ENCODE results near the gene TRAF7. TPM values are rescaled to one million over a fixed set of nuclear protein-coding genes. Genes with fewer than 3 reads are reported as not detected.

Gene TRAF7
- total and polyA plus RNA-seq, 2 of the 8 experiments (the other 6 are each of a cell fraction or from before 2014, with no cell fraction given) = 96.8 to 148 TPM

- no peak overlapping the region for H2BK12ac ChIP-seq (ENCODE audit: low read depth, low read length)
- no peak for FAIRE-seq
- peak in 1 of 2 experiments; percentile 70 for DNase-seq (ENCODE audit: low read depth in 1 of 2, low spot score in 2 of 2)
- H3K23ac ChIP-seq (ENCODE audit: insufficient read length) = no peak overlapping the region
- no peak overlapping the region for H4K91ac ChIP-seq (replicated peaks; ENCODE audit: insufficient read length, low read length)
- 9% methylated on average over 9 of the region's 62 CpGs; no CpG with 5 or more reads in 1 of the 2 experiments for WGBS, 2 experiments (ENCODE audit: extremely low coverage in 1 of 2, insufficient coverage in 1 of 2, insufficient read length in 1 of 2, insufficient replicate concordance in 2 of 2, low coverage in 1 of 2, low lambda C conversion rate in 2 of 2, missing lambda C conversion rate in 1 of 2)
- peak overlapping the region in 1 of 4 experiments; percentile 31; a peak in 3 of 7 replicates for H3K9ac ChIP-seq (replicated peaks in 1 of 4; ENCODE audit: extremely low read depth in 1 of 4, low read depth in 3 of 4, low read length in 3 of 4)
- H2BK120ac ChIP-seq (replicated peaks; ENCODE audit: low read depth, low read length) = no peak overlapping the region
- ChIA-PET CTCF (ENCODE audit: partially characterized antibody) (interaction anchor here (0.5 to 3.6 kb wide), 2 partner anchors 127 to 204 kb away, joined by 3 to 15 read pairs; no protein-coding TSS in a partner anchor), POLR2A (ENCODE audit: partially characterized antibody) (interaction anchor here (0.9 to 15.0 kb wide), 13 partner anchors 7 to 168 kb away, joined by 3 to 312 read pairs (median 4); partner anchors contain the start of genes BRICD5, MLST8, PGP and PKD1)
- H3K4ac ChIP-seq (replicated peaks; ENCODE audit: insufficient read length, low read depth, low read length) = no peak overlapping the region
- peak overlapping the region; percentile 28 for H4K8ac ChIP-seq (ENCODE audit: extremely low read depth, insufficient read depth, low read length)
- TF ChIP-seq KDM4A (IDR thresholded peaks at IDR 0.05; ENCODE audit: low read depth, low read length, severe bottlenecking) (peak; percentile 61), CTBP2 (IDR thresholded peaks at IDR 0.05; ENCODE audit: borderline replicate concordance, insufficient read depth, insufficient read length, low read length) (no peak), POLR2AphosphoS5 (IDR thresholded peaks at IDR 0.05; ENCODE audit: low read depth, low read length) (0 out of 2 replicates have a peak, but pooled peaks have one; percentile 76), PHF8 (conservative IDR thresholded peaks at IDR 0.05; ENCODE audit: low read depth, low read length) (peak; percentile 38; the same call in 1 of the 2 replicates)
- no peak overlapping the region for H3K14ac ChIP-seq (ENCODE audit: insufficient read length)
- peaks cover 30% of the 10 kb centered on the region; the same call in 1 of the 2 replicates for H3K23me2 ChIP-seq (ENCODE audit: low read depth, low read length)
- peaks cover 0 to 6% (median 2%) of the 10 kb centered on the region in 4 experiments; a peak in 3 of 7 replicates for H3K27me3 ChIP-seq (replicated peaks in 1 of 4; ENCODE audit: control insufficient read depth in 3 of 4, extremely low read depth in 1 of 4, insufficient read depth in 3 of 4, low read length in 3 of 4)
- peaks cover 3 to 36% (median 27%) of the 10 kb centered on the region in 4 experiments for H3K4me1 ChIP-seq (replicated peaks in 1 of 4; ENCODE audit: control insufficient read depth in 3 of 4, insufficient read depth in 4 of 4, low read length in 3 of 4)
- peak overlapping the region; percentile 48 for H3K18ac ChIP-seq (ENCODE audit: extremely low read depth, low read length)
- H4K5ac ChIP-seq (ENCODE audit: insufficient read length, low read depth, low read length) = peak overlapping the region; percentile 25
- peak overlapping the region; percentile 41; the same call in 1 of the 2 replicates for H2AK5ac ChIP-seq (ENCODE audit: low read depth, low read length)
- no peaks in the 10 kb centered on the region for H3K79me1 ChIP-seq (ENCODE audit: low read depth, low read length)
- no peak overlapping the region for H2BK5ac ChIP-seq (ENCODE audit: low read depth, low read length)
- H4K20me1 ChIP-seq (replicated peaks in 1 of 2; ENCODE audit: control insufficient read depth in 1 of 2, insufficient read depth in 2 of 2, low read length in 2 of 2) = peaks cover 9 to 36% of the 10 kb centered on the region in 2 experiments
- H2AFZ ChIP-seq (ENCODE audit: low read length) = no peak overlapping the region
- peaks cover 5 to 26% (median 10%) of the 10 kb centered on the region in 4 experiments; a peak in 7 of 8 replicates for H3K36me3 ChIP-seq (ENCODE audit: control insufficient read depth in 2 of 4, insufficient read depth in 4 of 4, low read length in 3 of 4)
- H3K56ac ChIP-seq (replicated peaks; ENCODE audit: insufficient read length, low read depth, low read length) = no peak overlapping the region
- H3K27ac ChIP-seq (ENCODE audit: low read depth, low read length) = no peak overlapping the region
- no peak overlapping the region for H2BK20ac ChIP-seq (ENCODE audit: low read length)
- no peaks in the 10 kb centered on the region for H3K9me3 ChIP-seq (ENCODE audit: insufficient read depth in 2 of 2, low read depth in 1 of 2, low read length in 1 of 2)
- H3K4me2 ChIP-seq (ENCODE audit: insufficient read depth in 1 of 2, low read depth in 2 of 2, low read length in 2 of 2) = peak overlapping the region; percentile 94 to 97
- no peak overlapping the region for H2BK15ac ChIP-seq (ENCODE audit: low read length)
- H3K79me2 ChIP-seq (ENCODE audit: control insufficient read depth in 1 of 2, insufficient read depth in 2 of 2, low read length in 2 of 2) = peaks cover under 1 to 19% of the 10 kb centered on the region in 2 experiments; a peak in 2 of 4 replicates
- peak overlapping the region; percentile 37 to 85 (median 48) for H3K4me3 ChIP-seq (ENCODE audit: extremely low read depth in 1 of 4, insufficient read depth in 2 of 4, low read depth in 3 of 4, low read length in 4 of 4)
Measured at GRCh38 chr16:2148714-2149629, 6.6 kb upstream of the TRAF7 start.
